IMR-90 (cell line): ENCODE data around the gene RAC2. TPM values are rescaled to one million over a fixed set of nuclear protein-coding genes. Genes with fewer than 3 reads are reported as not detected.

Source experiments
- ATAC-seq: fragments of 200-7000 bp; cut with Tn5 transposase; 2 replicates; pipeline ENCODE4 v1.9.1; 2020; ENCODE audit warnings: low read depth, mild to moderate bottlenecking, moderate library complexity
- BruUV-seq: library from RNA; stranded (reverse); fragments of 400-500 nt; replicated peaks from 2 replicates; lab custom pipeline; 2021; lab: Mats Ljungman, UMichigan
- CTCF ChIA-PET: fragments of 300-600 bp; formaldehyde crosslinking; extraction: SDS; loops from one replicate; lab custom pipeline; 2021; ENCODE audit warnings: antibody characterized with exemption; lab: Yijun Ruan, JAX
- POLR2A ChIA-PET: fragments of 300-600 bp; sonication (Branson Sonifier 250); formaldehyde crosslinking; loops from one replicate; lab custom pipeline; 2022; ENCODE audit warnings: antibody characterized with exemption; ENCODE audit not compliant: unreplicated experiment; lab: Charles Lee
- DNase-seq: peaks from one replicate; pipeline ENCODE4 v3.0.0; 2013
- H2AFZ ChIP-seq: replicated peaks from 2 replicates; pipeline ENCODE3; 2013; ENCODE audit warnings: low read length, mild to moderate bottlenecking; ENCODE audit not compliant: poor library complexity
- H2AK5ac ChIP-seq: 2 replicates; pipeline ENCODE4 v1.6.1; 2013; ENCODE audit warnings: low read depth, low read length, inconsistent platforms
- H2AK9ac ChIP-seq: replicated peaks from 2 replicates; pipeline ENCODE3; 2013; ENCODE audit warnings: mild to moderate bottlenecking, low read depth, low read length, moderate library complexity; ENCODE audit not compliant: poor library complexity
- H2BK120ac ChIP-seq: 2 replicates; pipeline ENCODE4 v1.6.1; 2013; ENCODE audit warnings: low read depth, low read length, inconsistent platforms
- H2BK15ac ChIP-seq: 3 replicates; pipeline ENCODE4 v1.6.1; 2013; ENCODE audit warnings: low read depth, low read length, inconsistent platforms
- H2BK20ac ChIP-seq: 2 replicates; pipeline ENCODE4 v1.6.1; 2013; ENCODE audit warnings: low read depth, mild to moderate bottlenecking, inconsistent platforms, low read length, moderate library complexity
- H2BK5ac ChIP-seq: 2 replicates; pipeline ENCODE4 v1.6.1; 2013; ENCODE audit warnings: mild to moderate bottlenecking, low read depth, low read length, inconsistent platforms; ENCODE audit not compliant: poor library complexity, severe bottlenecking
- H3K14ac ChIP-seq: replicated peaks from 2 replicates; pipeline ENCODE4 v1.6.1; 2013; ENCODE audit warnings: low read depth, low read length, inconsistent platforms
- H3K18ac ChIP-seq: 2 replicates; pipeline ENCODE4 v1.6.1; 2013; ENCODE audit warnings: low read depth, low read length, control low read depth
- H3K23ac ChIP-seq: 2 replicates; pipeline ENCODE4 v1.6.1; 2013; ENCODE audit warnings: low read depth, low read length, inconsistent platforms
- H3K27ac ChIP-seq: 2 replicates; pipeline ENCODE4 v1.5.1; 2013; ENCODE audit warnings: mild to moderate bottlenecking, control low read depth, low read length; ENCODE audit not compliant: insufficient read depth
- H3K27me3 ChIP-seq: 2 replicates; pipeline ENCODE4 v1.6.1; 2013; ENCODE audit warnings: low read length; ENCODE audit not compliant: control insufficient read depth, insufficient read depth
- H3K36me3 ChIP-seq: 2 replicates; pipeline ENCODE4 v1.6.1; 2013; ENCODE audit warnings: low read length, mixed read lengths; ENCODE audit not compliant: control insufficient read depth, insufficient read depth
- H3K4ac ChIP-seq: 2 replicates; pipeline ENCODE4 v1.6.1; 2013; ENCODE audit warnings: low read depth, low read length, inconsistent platforms
- H3K4me1 ChIP-seq: 2 replicates; pipeline ENCODE4 v1.6.1; 2013; ENCODE audit warnings: low read length, mixed read lengths; ENCODE audit not compliant: control insufficient read depth, insufficient read depth
- H3K4me2 ChIP-seq: 2 replicates; pipeline ENCODE4 v1.6.1; 2013; ENCODE audit warnings: low read depth, mild to moderate bottlenecking, control low read depth, low read length, moderate library complexity
- H3K4me3 ChIP-seq: 2 replicates; pipeline ENCODE4 v1.5.1; 2013; ENCODE audit warnings: low read depth, mild to moderate bottlenecking, control low read depth, low read length, moderate library complexity; ENCODE audit not compliant: insufficient read depth
- H3K56ac ChIP-seq: 2 replicates; pipeline ENCODE4 v1.6.1; 2013; ENCODE audit warnings: low read length, inconsistent platforms; ENCODE audit not compliant: insufficient read depth; ENCODE audit errors: extremely low read depth
- H3K79me1 ChIP-seq, 2 experiments: 2 replicates each; pipeline ENCODE4 v1.6.1; 2013; ENCODE audit warnings: low read length in 2 of 2, inconsistent platforms in 1 of 2, low read depth in 1 of 2
- H3K9ac ChIP-seq: 2 replicates; pipeline ENCODE4 v1.6.1; 2013; ENCODE audit warnings: low read depth, low read length, control low read depth
- H3K9me1 ChIP-seq: 2 replicates; pipeline ENCODE4 v1.6.1; 2013; ENCODE audit warnings: low read length, inconsistent platforms; ENCODE audit not compliant: insufficient read depth
- H3K9me3 ChIP-seq: 2 replicates; pipeline ENCODE4 v1.6.1; 2013; ENCODE audit warnings: low read length; ENCODE audit not compliant: control insufficient read depth, insufficient read depth
- H4K20me1 ChIP-seq: 2 replicates; pipeline ENCODE4 v1.6.1; 2013; ENCODE audit warnings: low read length, inconsistent platforms; ENCODE audit not compliant: insufficient read depth
- H4K5ac ChIP-seq: 2 replicates; pipeline ENCODE4 v1.6.1; 2013; ENCODE audit warnings: mild to moderate bottlenecking, low read depth, low read length, control low read depth
- H4K8ac ChIP-seq, 2 experiments: 2 replicates each; pipeline ENCODE4 v1.6.1; 2013; ENCODE audit warnings: low read depth in 2 of 2, low read length in 2 of 2, control low read depth in 1 of 2, inconsistent platforms in 1 of 2
- H4K91ac ChIP-seq: 2 replicates; pipeline ENCODE4 v1.6.1; 2013; ENCODE audit warnings: low read depth, low read length, inconsistent platforms; ENCODE audit not compliant: insufficient read depth
- BHLHE40 ChIP-seq: fragments of 150-350 bp; IDR thresholded peaks from 2 replicates; pipeline ENCODE4 v1.6.1; 2016; ENCODE audit warnings: mild to moderate bottlenecking, low read depth, low read length
- CEBPB ChIP-seq: IDR thresholded peaks from 2 replicates; pipeline ENCODE4 v1.6.1; 2012; ENCODE audit warnings: low read depth, low read length, improper control_type of control experiment
- CTCF ChIP-seq: conservative IDR thresholded peaks from 2 replicates; pipeline ENCODE4 v1.5.1; 2012; ENCODE audit warnings: mild to moderate bottlenecking, low read depth, low read length, improper control_type of control experiment
- ELK1 ChIP-seq: fragments of 150-350 bp; IDR thresholded peaks from 2 replicates; pipeline ENCODE4 v1.6.1; 2016; ENCODE audit warnings: low read depth, mild to moderate bottlenecking, low read length, moderate library complexity, borderline replicate concordance
- FOS ChIP-seq: fragments of 150-350 bp; IDR thresholded peaks from 2 replicates; pipeline ENCODE4 v1.6.1; 2016; ENCODE audit warnings: low read depth, low read length
- MAFK ChIP-seq: IDR thresholded peaks from 2 replicates; pipeline ENCODE4 v1.6.1; 2012; ENCODE audit warnings: low read depth, low read length, improper control_type of control experiment
- MAZ ChIP-seq: IDR thresholded peaks from 2 replicates; pipeline ENCODE4 v1.6.1; 2012; ENCODE audit warnings: low read depth, mild to moderate bottlenecking, low read length, improper control_type of control experiment, moderate library complexity, borderline replicate concordance
- MXI1 ChIP-seq: IDR thresholded peaks from 2 replicates; pipeline ENCODE4 v1.6.1; 2012; ENCODE audit warnings: low read depth, mild to moderate bottlenecking, low read length, moderate library complexity, borderline replicate concordance
- NFE2L2 ChIP-seq: fragments of 150-350 bp; IDR thresholded peaks from 2 replicates; pipeline ENCODE4 v1.6.1; 2016; ENCODE audit warnings: low read depth, mild to moderate bottlenecking, low read length
- POLR2A ChIP-seq: IDR thresholded peaks from 2 replicates; pipeline ENCODE4 v1.6.1; 2012; ENCODE audit warnings: mild to moderate bottlenecking, low read depth, low read length
- RAD21 ChIP-seq: IDR thresholded peaks from 2 replicates; pipeline ENCODE4 v1.6.1; 2012; ENCODE audit warnings: low read length, improper control_type of control experiment
- RCOR1 ChIP-seq: IDR thresholded peaks from 2 replicates; pipeline ENCODE4 v1.6.1; 2012; ENCODE audit warnings: mild to moderate bottlenecking, low read length, improper control_type of control experiment; ENCODE audit not compliant: insufficient replicate concordance
- RFX5 ChIP-seq: IDR thresholded peaks from 2 replicates; pipeline ENCODE4 v1.8.0; 2012; ENCODE audit warnings: low read depth, mild to moderate bottlenecking, low read length, moderate library complexity
- SMC3 ChIP-seq: fragments of 150-350 bp; IDR thresholded peaks from 2 replicates; pipeline ENCODE4 v1.6.1; 2016; ENCODE audit warnings: low read depth, mild to moderate bottlenecking, antibody characterized with exemption, low read length, moderate library complexity
- USF2 ChIP-seq: fragments of 150-350 bp; IDR thresholded peaks from 2 replicates; pipeline ENCODE4 v1.6.1; 2017; ENCODE audit warnings: mild to moderate bottlenecking, antibody characterized with exemption, low read length, low read depth
- WGBS, 2 experiments: methylation state at CpG; one replicate each; pipeline versions ENCODE4 v1.1.5 to v1.1.7; 2013; ENCODE audit warnings: missing lambda C conversion rate in 2 of 2; ENCODE audit not compliant: insufficient read length in 1 of 2; ENCODE audit errors: extremely low coverage in 2 of 2; 5-methylcytosine and 5-hydroxymethylcytosine counted together
- dilution Hi-C: fragments of 300-500 bp; cut with HindIII; formaldehyde crosslinking; loops from one replicate; pipeline ENCODE4 v1.14.3; 2018; ENCODE audit warnings: low sequenced_read_pairs; ENCODE audit not compliant: unreplicated experiment
- in situ Hi-C: fragments of 300-500 bp; cut with MboI; formaldehyde crosslinking; loops from 3 replicates; pipeline ENCODE4 v1.14.3; 2019; ENCODE audit warnings: low sequenced_read_pairs, inconsistent platforms, mixed read lengths
- intact Hi-C: fragments of 100-400 bp; cut with micrococcal nuclease; formaldehyde crosslinking; loops from 2 replicates; pipeline ENCODE4 v1.10.0; 2022
- polyA plus RNA-seq, 3 experiments: library from polyadenylated mRNA; depleted of rRNA; stranded (reverse); fragments of >200 nt; gene quantifications; 2 replicates each; pipeline ENCODE4 v1.2.3, GENCODE V29; 2012; ENCODE audit warnings: low replicate concordance in 1 of 3
- total RNA-seq: library from RNA; depleted of rRNA; stranded (reverse); fragments of >200 nt; gene quantifications from 2 replicates; pipeline ENCODE4 v1.2.3, GENCODE V29; 2012

Gene RAC2
- total and polyA plus RNA-seq, 2 of the 4 experiments (the other 2 are of a cell fraction), result 10.0 to 72.3 TPM

GRCh38 chr22:37211075-37211865, 32.8 kb downstream of the RAC2 start:
- H4K91ac ChIP-seq, result no peak overlapping the region
- H3K27me3 ChIP-seq, result peaks cover 68% of the 10 kb centered on the region
- H3K4me2 ChIP-seq, result no peak overlapping the region
- no peak overlapping the region for H3K23ac ChIP-seq
- DNase-seq (no peak), ATAC-seq (0 out of 2 replicates have a peak, but pooled peaks have one; percentile 6)
- H3K9ac ChIP-seq, result no peak overlapping the region
- dilution Hi-C loops, result no loop called here
- ChIA-PET POLR2A (no interaction called here), CTCF (no interaction called here)
- H2AK9ac ChIP-seq, result no peak overlapping the region
- no peaks in the 10 kb centered on the region for H3K9me3 ChIP-seq
- no peak overlapping the region for H2AK5ac ChIP-seq
- TF ChIP-seq MAFK (no peak), RCOR1 (no peak), FOS (no peak), SMC3 (no peak), RFX5 (no peak), CTCF (no peak), USF2 (no peak), POLR2A (no peak), BHLHE40 (no peak), MAZ (no peak), ELK1 (no peak), RAD21 (no peak), NFE2L2 (no peak), CEBPB (no peak), MXI1 (no peak)
- no peak overlapping the region for H4K8ac ChIP-seq
- no peak overlapping the region for H3K18ac ChIP-seq
- in situ Hi-C loops, result no loop called here
- H3K4me1 ChIP-seq, result peaks cover 4% of the 10 kb centered on the region; the same call in 1 of the 2 replicates
- WGBS, 2 experiments, result 56% methylated on average over 10 of the region's 24 CpGs; no CpG with 5 or more reads in 1 of the 2 experiments
- BruUV-seq, result no TSS peak
- H4K20me1 ChIP-seq, result no peaks in the 10 kb centered on the region
- no peak overlapping the region for H3K56ac ChIP-seq
- no peak overlapping the region for H3K14ac ChIP-seq
- no peak overlapping the region for H4K5ac ChIP-seq
- no peak overlapping the region for H3K27ac ChIP-seq
- H2BK5ac ChIP-seq, result no peak overlapping the region
- H3K79me1 ChIP-seq, result no peaks in the 10 kb centered on the region
- no peak overlapping the region for H2BK20ac ChIP-seq
- H3K36me3 ChIP-seq, result no peaks in the 10 kb centered on the region
- no peaks in the 10 kb centered on the region for H3K9me1 ChIP-seq
- H3K4ac ChIP-seq, result no peak overlapping the region
- no peak overlapping the region for H3K4me3 ChIP-seq
- intact Hi-C loops, result no loop called here
- H2BK15ac ChIP-seq, result no peak overlapping the region
- H2BK120ac ChIP-seq, result no peak overlapping the region
- H2AFZ ChIP-seq, result no peak overlapping the region
